CD4-positive, alpha-beta T cell treated with Interleukin-4 for 1 hour (primary cell): ENCODE results near the gene GNA14.
"Not testable (repeated sequence)": the region's sequence is repeated elsewhere in the genome, so short reads cannot be mapped to it uniquely, and the experiment has no call there.

Experiments used
- DNase-seq, 2 donors: peaks; one replicate each; pipeline ENCODE4 v3.0.0-alpha.2; 2020 to 2022

Gene GNA14

DNA sequence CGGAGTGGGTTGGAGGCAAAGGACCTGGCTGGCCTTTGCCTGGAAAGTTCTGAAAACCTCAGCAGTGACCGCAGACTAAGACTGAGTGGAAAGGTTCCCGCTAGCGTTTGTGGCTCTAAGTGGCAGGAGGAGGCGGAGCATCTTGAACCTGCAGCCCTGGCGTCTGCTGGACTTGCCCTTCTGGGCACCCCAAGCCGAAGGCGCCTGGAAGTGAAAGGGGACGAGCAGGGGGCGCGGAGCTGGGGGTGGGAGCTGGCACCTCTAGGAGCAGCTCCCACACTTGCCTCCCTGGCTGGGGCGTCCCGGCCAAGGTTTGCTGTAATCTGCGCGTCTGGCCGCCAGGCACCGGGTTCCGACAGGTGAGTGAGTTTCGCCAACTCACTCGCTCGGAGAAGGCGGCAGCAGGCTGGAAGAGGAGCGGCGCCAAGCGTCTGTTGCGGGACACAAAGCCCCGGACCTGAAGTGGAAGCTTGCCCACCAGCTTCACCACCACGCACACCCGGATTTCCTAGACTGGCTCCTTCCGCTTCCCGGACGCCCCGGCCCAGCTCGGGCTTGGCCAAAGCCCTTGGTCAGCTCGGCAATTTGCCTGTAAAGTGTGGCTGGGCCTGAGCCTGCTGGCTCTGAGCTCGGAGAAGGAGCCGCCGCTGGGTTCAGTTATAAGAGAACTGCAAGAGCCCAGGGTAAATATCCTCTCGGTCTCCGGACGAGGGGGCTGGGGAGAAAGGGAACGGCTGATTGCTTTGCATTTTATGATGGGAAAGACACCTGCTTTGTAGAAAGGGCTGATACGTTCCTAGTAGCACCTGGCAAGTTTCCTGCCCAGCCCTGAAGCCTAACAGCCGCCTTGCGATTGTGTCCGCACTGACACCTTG is at the start of gene GNA14:
GNA14 (minus strand) TSS at position 89 of the 875 bp plus-strand sequence. CDS start 529 bp downstream, outside the sequence.
- DNase-seq, result no peak

DNA sequence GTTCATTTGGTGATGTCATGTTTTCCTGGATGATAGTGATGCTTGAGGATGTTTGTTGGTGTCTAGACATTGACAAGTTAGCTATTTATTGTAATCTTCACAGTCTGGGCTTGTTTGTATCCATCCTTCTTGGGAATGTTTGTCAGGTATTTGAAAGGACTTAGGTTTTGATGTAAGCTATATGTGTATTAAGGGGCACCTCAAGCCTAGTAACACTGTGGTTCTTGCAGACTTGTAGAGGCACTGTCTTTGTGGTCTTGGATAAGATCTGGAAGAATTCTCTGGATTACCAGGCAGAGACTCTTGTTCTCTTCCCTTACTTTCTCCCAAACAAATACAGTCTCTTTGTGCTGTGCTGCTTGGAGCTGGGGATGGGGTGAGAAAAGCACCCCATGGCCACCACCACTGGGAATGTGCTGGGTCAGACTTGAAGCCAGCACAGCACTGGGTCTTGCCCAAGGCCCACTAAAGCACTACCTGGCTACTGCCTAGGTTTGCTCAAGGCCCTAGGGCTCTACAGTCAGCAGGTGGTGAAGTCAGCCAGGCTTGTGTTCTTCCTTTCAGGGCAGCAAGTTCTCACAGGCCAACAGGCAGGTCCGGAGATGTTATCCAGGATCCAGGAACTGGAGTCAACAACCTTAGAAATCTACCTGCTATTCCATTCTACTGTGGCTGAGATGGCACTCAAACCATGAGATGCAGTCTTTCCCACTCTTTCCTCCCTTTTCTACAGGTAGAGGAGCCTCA is 49.3 kb upstream of the GNA14 start:
- DNase-seq, result no peak

DNA sequence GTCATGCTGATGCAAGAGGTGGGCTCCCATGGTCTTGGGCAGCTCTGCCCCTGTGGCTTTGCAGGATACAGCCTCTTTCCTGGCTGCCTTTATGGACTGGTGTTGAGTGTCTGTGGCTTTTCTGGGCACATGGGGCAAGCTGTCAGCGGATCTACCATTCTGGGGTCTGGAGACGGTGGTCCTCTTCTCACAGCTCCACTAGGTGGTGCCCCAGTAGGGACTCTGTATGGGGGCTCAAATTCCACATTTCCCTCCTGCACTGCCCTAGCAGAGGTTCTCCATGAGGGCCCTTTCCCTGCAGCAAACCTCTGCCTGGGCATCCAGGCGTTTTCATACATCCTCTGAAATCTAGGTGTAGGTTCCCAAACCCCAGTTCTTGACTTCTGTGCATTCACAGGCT is 42.6 kb upstream of the GNA14 start:
- not testable (repeated sequence) for DNase-seq

DNA sequence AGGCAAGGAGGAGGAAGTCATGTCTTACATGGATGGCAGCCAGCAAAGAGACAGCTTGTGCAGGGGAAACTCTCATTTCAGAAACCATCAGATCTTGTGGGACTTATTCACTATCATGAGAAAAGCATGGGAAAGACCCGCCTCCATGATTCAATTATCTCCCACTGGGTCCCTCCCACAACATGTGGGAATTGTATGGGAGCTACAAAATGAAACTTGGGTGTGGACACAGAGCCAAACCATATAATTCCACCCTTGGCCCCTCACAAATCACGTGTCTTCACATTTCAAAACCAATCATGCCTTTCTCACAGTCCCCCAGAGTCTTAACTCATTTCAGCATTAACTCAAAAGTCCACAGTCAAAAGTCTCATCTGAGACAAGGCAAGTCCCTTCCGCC is 42.0 kb upstream of the GNA14 start:
- DNase-seq, result not testable (repeated sequence)

DNA sequence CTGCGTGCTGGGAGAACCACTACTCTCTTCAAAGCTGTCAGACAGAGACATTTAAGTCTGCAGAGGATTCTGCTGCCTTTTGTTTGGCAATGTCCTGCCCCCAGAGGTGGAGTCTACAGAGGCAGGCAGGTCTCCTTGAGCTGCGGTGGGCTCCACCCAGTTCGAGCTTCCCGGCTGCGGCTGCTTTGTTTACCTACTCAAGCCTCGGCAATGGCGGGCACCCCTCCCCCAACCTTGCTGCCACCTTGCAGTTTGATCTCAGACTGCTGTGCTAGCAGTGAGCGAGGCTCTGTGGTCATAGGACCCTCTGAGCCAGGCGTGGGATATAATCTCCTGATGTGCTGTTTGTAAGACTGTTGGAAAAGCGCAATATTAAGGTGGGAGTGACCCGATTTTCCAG is 39.6 kb upstream of the GNA14 start:
- DNase-seq, result not testable (repeated sequence)

DNA sequence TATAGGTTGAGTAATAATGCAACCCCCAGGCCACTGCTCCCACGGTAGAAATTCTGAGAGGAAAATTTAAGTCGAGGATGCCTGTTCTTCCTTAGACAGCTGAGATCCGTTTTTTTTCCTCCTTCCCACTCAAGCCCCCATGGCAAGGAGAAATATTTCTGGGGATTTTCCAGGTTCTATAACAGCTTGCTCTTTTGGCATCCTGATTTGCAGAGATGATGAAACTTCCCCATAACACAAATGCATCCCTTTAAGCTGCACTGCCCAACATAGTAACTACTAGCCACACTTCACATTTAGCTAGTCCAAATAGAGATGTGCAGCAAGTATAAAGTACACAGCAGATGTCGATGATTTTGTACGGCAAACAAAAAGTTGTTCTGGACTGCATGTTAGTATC is 32.5 kb upstream of the GNA14 start:
- no peak for DNase-seq

DNA sequence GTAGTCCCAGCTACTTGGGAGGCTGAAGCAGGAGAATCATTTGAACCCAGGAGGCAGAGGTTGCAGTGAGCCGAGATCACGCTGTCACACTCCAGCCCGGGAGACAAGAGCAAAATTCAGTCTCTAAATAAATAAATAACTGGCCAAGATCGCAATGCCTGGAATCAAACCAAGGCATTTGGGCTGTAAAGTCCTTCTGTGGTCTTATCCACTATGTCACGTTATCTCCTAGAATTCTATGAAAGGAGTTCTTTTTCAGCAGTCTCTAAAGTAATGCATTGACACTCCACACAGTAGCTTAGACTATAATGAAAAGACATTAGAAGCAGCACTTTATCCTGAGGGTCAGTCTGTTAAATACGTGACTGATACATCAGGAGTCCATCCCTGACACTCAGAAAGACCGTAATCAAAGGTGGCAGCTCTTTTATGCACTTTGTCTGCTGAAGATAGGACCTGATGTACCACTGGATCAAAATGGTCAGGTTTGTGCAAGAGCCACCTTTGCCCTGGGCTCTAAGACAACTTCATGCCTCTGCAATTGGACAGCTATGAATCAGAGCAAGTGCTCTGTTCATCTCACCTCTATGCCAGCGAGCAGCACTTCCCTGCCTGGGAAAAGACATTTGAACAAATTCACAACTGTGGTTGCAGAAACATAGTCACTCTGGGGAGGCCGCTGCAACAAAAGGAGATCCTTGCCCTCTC is 31.7 kb upstream of the GNA14 start:
- no peak for DNase-seq

DNA sequence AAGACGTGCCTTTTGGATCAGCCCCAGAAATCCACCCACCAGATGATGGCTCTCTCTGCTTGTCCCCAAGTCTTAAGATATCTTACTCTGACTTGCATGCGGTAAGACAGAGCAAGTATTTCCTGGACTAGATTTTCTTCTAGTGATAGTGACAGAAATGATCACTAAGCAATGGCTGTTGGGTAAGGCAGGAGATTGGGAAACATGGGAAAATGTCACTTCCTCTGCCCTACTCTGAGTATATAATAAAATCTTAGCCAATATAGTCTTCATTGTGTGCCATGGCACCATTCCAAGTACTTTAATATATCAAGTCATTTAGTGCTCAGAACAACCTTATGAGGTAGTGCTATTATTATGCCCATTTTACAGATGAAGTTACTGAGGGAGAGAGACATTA is 31.0 kb upstream of the GNA14 start:
- DNase-seq, result no peak

DNA sequence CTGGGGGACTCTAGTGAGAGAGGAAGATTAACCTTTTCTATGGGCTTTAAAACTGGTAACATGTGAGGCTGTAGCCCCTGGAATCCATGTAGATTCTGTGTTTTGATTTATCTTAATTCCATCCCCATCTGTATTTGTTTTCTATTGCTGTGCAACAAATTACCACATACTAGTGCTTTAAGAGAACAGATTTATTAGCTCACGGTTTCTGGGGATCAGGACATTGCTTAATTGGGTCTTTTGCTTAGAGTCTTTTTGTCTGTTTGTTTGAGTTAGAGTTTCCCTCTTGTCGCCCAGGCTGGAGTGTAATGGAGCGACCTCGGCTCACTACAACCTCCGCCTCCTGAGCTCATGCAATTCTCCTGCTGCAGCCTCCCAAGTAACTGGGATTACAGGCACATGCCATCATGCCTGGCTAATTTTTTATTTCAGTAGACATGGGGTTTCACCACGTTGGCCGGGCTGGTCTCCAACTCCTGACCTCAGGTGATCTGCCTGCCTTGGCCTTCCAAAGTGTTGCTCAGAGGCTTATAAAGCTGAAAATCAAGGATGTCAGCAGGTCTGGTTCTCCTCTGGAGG is 29.9 kb upstream of the GNA14 start:
- DNase-seq, result no peak

DNA sequence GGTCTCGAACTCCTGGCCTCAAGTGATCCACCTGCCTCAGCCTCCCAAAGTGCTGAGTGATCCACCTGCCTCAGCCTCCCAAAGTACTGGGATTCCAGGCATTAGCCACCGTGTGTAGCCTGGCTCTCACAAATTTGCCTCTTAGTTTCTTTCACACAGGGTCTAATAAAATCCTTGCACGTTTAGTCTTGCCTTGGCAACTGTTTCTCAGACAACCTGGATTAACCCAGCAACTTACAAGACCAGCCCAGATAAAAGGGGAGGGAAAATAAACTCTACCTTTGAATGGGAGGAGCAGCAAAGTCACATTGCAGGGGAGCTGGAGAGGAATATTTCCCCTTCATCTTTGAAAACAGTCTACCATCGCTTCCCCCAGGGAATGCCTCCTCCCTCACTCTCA is 29.3 kb upstream of the GNA14 start:
- no peak for DNase-seq

DNA sequence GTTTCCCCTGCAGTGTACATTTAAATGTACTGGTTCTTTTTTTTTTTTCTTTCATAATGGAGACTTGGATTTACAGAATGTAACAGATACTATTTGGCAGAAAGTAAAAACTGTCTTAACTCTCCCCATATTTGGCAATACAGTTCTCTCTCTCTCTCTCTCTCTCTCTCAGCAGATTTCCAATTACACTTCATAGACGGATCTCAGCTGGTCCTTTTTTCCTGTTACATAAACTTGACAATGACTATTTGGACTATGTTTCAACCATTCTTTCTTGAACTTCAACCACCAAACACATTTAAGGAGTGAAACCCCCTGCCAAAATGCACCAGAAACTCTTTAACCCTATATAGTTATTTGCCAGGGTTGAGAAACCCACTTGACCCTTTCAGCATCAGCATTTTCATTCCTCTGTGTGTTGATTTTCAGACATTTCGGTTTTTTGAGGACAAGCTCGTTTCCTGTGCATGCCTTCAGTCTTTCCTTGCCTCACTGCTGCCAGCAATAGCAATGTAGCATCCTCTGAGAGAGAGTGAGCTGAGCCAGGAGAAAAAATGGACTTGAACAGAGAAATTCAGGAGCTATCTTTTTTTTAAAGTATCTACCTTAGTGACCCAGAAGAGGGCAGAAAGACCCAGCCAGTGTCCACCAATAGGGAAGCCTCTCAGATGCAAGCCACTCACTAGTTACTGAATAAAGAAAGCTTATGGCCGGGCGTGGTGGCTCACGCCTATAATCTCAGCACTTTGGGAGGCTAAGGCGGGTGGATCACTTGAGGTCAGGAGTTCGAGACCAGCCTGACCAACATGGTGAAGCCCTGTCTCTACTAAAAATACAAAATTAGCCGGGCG is 26.0 kb upstream of the GNA14 start:
- DNase-seq, result no peak

DNA sequence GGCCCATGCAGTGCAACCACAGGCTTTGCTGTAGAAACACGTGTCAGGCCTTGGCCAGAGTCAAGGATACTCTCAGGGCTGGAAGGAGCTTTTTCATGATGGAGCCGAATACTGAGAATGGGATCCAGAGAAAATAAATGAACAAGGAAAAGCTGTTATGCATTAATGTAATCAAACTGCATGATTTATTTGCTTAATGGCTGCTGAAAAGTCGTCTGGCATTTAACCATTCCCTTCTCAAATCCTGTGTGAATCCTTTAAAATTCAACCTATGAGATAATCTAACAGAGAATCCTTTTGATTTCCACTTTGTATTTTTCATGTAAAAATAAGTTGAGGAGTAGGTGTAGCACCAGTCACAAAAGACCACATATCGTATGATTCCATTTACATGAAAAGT is 24.1 kb upstream of the GNA14 start:
- DNase-seq, result no peak

DNA sequence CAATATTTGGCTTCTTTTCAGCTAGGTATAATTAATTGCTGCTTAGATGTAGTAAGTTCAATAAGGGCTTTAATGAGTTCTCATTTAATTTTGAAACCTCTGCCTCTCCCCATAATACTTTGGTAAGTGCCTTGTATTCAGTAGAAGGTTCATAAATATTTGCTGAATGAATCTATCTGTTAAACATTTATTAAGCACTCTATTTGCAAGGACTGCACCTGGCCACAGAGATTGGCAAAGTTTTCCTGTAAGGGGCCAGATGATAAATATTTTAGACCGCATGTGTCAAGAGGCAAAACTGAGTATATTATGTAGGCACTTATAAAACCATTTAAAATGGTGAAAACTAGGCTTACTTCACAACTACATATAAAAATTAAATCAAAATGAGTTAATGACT is 19.0 kb upstream of the GNA14 start:
- no peak for DNase-seq

DNA sequence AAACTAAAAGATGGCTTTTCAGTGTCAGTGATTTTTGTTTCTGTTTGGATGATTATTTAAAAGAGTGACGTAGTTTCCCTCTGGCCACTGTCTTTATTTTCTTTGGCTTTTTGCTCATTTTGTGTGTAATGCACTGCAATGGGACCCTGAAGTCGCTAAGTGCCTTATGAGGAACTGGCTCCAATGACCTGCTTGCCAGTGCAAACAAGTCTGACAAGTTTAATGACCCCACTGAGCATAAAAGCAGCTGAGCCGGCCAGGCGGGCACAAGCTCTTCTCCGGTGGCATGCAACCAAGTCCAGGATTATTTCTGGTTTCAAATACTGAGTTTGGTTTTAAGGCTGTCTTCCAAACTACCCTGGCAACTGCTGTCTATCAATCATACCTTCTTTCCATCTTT is 15.6 kb upstream of the GNA14 start:
- no peak for DNase-seq

DNA sequence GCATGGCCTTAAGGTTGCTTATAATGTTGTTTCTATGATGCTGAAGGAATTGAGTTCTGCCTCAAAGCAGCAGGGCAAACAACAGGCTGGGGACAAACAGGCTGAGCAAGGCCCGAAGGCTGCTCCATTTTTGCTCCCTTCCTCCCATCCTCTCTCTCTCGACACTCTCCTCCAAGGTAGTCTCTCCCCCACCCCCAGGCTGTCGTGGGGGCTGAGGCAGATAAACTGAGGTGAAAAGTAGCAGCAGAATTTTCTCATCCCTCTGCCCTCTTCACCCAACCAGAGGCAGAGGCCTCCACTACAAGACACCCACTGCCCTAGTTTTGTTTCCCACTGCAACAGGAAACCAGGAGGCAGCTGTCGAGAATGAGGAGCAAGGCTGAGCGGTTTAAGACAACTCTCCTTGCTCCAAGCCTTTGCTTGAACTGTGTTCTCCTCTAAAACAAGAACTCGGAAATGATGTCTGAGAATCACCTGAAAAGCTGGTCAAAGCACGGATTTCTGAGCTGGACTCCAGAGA is 13.5 kb upstream of the GNA14 start:
- DNase-seq, result no peak

DNA sequence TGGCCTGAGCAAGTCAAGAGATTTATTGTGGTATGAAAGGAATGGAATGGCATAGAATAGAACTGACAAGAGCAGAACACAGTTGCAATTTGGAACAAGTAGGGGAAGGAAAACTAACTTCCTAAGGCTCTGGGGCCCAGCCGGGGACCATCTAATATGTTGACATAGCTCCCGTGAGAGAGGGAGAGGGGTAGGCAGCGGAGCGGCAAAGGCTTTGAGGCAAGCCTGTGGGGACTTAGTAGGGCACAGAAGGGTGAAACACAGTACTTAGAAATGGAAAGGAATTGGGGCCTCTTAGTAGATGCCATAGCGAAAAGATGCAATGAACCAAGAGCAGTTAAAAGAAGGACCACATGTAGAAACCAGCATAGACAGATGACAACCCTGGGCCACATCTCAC is 11.8 kb upstream of the GNA14 start:
- no peak for DNase-seq

DNA sequence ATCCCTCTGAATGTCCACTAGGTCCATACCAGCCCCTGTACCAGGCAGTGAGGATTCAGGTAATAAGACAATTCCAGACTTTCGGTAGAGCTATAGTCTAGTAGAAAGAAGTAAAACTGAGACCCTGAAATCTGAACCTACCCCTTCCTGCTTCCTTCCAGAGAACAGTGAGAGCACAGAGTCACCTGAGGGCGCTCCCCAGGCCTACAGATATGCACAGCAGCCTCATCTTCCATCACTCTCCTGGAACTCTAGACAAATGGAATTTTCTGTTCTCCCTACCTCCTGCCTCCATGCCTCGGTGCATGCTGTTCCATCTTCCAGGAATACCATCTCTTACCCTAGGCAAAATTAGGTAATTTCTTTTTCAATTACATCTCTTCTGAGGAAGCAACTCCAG is 3.1 kb upstream of the GNA14 start:
- no peak for DNase-seq

DNA sequence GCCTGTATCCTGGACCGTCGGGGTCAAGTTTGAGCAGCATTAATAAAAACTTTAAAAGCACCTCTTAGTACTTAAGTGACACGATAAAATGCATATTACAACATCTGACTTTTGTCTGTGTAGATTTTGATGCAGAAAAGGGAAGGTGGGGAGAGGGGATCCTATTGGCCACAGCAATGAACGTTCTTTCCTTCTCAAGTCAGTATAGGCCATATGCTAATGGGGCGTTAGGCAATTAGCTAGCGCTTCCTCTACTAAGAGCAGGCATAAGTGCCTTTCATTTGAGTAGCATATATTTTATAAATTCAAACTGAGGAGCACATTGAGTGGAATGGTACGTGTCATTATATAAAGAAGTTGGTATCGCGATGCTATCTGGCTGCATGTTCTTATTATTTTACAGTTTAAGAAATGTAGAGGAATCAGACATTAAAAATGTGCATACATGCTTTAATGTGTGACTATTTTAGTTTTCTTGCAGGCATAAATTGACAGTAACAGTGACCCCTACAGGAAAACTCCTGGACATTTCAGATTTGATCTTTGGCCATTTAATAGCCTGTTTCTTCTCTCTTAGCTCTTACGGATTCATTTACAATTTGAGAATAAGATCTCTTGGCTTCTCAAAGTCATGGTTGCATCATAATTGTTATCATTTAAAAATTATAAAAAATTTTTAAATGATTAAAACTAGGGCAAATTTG is 1.1 kb upstream of the GNA14 start:
- DNase-seq, result no peak

DNA sequence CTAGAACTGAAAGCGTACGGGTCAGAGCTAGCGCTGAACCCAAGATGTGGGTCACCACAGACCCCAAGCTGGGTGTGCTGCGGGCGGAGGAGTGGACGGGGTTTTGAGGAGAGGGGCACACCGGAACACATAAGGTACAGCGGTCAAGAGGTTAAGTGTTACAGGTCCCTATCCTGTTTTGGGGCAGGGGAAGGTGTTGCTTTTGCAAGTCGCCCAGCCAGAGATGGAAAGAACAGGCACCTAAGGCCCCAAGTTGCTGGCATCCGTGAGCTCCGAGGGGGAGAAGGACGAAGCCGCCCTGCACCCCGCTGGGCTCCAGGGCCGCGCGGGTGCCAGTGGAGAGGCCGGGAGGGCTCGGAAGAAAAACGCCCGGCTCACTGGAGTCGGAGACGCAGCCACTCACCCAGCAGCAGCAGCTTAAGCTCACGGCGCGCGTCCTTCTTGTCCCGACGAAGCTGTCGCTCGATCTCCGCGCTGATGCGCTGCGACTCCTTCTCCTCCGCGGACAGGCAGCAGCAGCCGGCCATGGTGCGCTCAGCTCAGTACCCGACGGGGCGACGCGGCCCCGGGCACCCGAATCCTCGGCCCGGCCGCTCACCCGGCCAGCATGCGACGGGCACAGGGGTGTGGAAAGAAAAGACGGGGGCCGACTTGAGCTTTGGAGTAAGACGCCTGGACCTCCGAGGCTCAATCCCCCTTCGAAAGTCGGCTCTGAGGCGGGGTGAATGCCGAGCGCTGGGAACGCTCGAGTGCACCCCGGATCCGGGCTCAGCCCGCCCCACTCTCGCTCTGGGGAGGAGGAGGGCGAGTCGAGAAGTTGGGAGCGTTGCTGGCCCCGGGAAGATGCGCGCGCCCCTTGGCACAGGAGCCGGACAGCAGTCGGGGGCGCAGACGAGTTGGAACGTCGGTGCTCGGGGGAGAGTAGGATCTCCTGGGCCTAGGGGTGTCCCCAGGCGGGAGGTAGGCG is 572 bp downstream of the GNA14 start:
- DNase-seq, result no peak

DNA sequence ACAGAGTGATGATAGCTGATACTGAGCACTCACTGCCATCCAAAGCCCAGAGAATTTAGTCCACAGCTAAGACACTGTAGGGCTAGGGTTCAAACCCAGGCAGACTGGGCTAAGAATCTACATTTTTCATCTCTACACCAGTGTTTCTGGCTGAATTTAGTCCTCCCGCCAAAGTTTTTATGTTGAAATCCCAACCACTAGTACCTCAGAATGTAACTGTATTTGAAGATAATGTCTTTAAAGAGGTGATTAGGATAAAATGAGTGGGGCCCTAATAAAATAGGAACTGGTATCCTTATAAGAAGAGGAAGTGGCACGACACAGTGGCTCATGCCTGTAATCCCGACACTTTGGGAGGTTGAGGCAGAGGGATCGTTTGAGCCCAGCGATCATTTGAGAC is 4.3 kb downstream of the GNA14 start:
- no peak for DNase-seq
